ENCODE measurements around the gene VPS52.
A peak's percentile ranks its signal among the peaks of the same experiment; 100 is the strongest.

The VPS52 gene, protein sequence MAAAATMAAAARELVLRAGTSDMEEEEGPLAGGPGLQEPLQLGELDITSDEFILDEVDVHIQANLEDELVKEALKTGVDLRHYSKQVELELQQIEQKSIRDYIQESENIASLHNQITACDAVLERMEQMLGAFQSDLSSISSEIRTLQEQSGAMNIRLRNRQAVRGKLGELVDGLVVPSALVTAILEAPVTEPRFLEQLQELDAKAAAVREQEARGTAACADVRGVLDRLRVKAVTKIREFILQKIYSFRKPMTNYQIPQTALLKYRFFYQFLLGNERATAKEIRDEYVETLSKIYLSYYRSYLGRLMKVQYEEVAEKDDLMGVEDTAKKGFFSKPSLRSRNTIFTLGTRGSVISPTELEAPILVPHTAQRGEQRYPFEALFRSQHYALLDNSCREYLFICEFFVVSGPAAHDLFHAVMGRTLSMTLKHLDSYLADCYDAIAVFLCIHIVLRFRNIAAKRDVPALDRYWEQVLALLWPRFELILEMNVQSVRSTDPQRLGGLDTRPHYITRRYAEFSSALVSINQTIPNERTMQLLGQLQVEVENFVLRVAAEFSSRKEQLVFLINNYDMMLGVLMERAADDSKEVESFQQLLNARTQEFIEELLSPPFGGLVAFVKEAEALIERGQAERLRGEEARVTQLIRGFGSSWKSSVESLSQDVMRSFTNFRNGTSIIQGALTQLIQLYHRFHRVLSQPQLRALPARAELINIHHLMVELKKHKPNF

DNA sequence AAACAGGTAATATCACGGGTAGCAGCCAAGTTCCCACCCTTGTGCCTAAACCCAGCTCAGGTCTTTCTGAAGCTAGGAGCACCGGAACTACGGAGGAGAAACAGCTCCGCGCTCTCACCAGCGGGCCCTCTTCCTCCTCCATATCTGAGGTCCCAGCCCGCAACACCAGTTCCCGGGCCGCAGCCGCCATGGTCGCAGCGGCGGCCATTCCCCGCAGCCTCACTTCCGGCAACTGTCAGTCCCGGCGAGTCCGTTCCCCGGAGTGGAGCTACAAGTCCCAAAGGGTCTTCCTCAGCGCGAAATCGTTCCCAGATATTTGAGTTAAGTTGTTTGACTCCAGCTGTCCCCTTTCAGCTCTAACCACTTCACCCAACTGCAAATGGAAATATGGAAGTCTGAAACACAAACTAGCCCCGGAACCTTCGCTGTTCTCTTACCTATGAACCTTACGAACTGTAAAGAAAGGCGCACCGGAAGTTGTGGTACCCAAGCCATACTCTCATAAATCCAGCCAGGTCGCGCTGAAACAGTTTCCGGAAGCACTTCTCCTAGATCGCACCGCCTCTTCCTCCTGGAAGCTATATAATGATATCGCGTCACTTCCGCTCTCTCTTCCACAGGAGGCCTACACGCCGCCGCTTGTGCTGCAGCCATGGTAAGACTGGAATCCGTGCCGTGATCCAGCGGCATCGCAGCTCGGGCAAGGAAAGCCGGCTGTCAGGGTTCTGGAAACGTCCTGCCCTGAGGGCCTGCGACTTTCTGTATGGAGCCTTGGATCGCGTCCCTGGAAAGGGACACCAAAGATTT, at the start of gene VPS52, which contains the start of gene RPS18:
VPS52 (minus strand) TSS at position 409 of the 807 bp plus-strand sequence; CDS start at position 208, 201 bp downstream.
RPS18 (plus strand) TSS at position 608 of the 807 bp plus-strand sequence; CDS start at position 653, 45 bp downstream.
- no peaks in the 10 kb centered on the region for H3K9me3 Mint-ChIP-seq
- peaks cover 61 to 83% of the 10 kb centered on the region in 2 donors for H3K36me3 Mint-ChIP-seq
- peak; percentile 91 to 93 for ATAC-seq (replicated peaks)
- peak; percentile 90 for DNase-seq
- H3K4me1 Mint-ChIP-seq, result peaks cover 37 to 61% of the 10 kb centered on the region in 2 donors
- H3K4me3 Mint-ChIP-seq, result peak within 1 kb of the TSS; percentile 99
- no peaks in the 10 kb centered on the region for H3K27me3 Mint-ChIP-seq
- H3K27ac Mint-ChIP-seq, result peak within 1 kb of the TSS; percentile 100

DNA sequence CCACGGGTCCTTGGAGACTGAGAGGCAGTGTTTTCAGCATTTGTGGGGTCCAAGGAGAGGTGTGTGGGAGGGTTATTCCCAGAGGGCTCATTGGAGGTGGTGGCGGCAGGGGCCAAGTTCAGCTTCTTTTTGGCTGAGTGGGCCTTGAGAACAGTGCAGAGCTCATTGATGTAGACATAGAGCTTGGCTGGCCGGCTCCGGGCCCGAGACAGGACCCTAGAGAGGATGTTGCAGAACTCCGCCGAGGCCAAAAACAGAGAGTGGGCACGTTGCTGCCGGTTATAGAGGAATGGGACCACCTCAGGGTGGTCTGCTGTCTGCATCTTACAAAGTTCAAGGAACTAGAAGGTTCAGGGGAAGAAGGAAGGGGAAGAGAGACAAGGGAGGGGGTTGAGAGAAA, 49.6 kb upstream of the VPS52 start:
- peak overlapping the region; percentile 90 to 97 for H3K4me3 Mint-ChIP-seq
- H3K9me3 Mint-ChIP-seq, result no peaks in the 10 kb centered on the region
- ATAC-seq (replicated peaks) (no peak), DNase-seq (no peak)
- no peaks in the 10 kb centered on the region for H3K27me3 Mint-ChIP-seq
- peaks cover 46 to 61% of the 10 kb centered on the region in 2 donors for H3K36me3 Mint-ChIP-seq
- H3K27ac Mint-ChIP-seq, result peak overlapping the region; percentile 44
- H3K4me1 Mint-ChIP-seq, result peaks cover 50 to 70% of the 10 kb centered on the region in 2 donors

DNA sequence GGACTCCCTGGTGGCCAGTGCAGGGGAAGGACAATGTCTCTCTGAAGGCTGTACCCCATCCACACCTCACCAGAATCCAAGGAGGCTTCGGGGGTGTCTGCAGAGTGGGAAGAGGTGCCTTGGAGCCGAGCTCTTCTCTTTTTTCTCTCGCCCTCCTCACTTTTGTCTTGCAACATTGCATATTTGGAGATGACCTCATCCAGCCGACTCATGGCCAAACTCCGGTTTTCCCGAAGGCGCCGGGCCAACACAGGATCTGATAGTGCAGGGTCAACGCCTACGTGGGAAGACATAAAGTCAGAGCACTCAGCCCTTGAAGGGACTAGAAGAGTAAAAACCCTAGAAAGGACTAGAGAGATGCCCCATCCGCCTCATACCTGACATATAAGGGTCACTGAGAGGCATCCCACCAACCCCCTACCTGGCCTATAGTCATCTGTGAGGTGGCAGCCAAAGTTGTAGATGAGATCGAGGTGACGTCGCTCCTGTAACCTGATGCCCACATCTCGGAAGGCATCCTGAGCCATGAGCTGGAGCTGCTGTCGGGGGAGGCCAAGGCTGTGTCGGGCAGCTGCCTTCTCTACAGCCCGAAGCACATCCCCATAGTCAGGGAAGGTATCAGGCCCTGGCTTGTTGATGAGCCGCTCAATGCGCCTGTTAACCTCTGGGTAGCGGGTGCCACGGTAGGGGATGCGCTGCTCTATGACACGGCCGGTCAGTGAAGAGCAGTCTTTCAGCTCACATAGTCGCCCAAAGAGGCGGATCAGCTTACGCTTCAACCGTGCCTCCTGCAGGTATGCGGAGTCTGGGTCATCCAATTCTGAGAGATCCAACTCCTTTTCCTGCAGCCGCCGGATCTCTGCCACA, 48.9 kb upstream of the VPS52 start:
- Mint-ChIP-seq H3K9me3 (no peaks in the 10 kb centered on the region), H3K27me3 (no peaks in the 10 kb centered on the region), H3K36me3 (peaks cover 48 to 68% of the 10 kb centered on the region in 2 donors), H3K4me3 (peak overlapping the region; percentile 90 to 97), H3K4me1 (peaks cover 54 to 77% of the 10 kb centered on the region in 2 donors), H3K27ac (peak overlapping the region; percentile 82)
- DNase-seq (no peak), ATAC-seq (replicated peaks) (no peak)

DNA sequence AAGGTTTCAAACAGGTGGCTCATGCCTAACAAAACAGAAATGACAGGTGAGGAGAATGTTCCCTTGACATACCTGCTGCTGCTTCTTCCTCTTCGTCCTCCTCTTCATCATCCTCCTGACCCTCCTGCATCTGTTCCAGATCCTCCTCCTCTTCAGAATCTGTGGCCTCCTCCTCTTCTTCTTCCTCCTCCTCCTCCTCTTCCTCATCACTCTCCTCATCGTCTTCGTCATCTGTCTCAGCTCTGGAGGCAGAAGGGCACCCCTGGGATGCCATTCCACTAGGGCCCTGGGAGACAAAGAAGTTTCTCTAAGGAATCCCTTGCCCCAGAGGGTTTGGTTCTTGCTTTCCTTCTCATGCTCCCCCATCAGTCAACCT, 48.3 kb upstream of the VPS52 start:
- H3K36me3 Mint-ChIP-seq, result peaks cover 52 to 73% of the 10 kb centered on the region in 2 donors
- peak overlapping the region; percentile 82 for H3K27ac Mint-ChIP-seq

DNA sequence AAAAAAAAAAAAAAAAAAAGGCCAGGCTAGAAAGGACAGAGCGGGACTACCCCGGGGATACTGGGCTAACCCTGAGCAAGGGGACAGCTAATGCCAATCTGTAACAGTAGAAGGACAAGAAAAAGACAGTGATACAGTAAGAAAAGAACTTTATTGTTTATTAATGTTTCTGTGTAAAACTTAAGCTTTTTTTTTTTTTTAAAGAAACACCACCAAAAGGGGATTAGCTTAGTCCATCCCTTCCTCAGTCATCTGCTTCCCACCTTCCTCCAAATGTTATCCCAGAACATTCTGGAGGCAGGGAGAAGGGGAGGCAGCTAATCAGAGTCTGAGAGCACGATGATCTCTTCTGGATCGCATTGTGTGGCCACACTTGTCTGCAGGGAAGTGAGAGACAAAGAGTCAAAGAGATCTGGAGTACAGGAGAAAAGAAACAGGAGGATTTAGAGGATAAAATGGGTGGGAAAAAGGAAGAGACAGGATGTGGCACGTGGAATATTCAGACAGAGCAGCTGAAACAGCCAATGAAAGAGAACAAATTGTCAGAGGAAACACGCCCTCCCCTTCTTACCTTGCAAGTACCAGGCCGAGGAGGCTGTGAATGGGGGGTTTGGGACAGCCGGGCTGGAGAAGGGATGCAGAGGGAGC, 46.9 kb upstream of the VPS52 start:
- DNase-seq (no peak), ATAC-seq (replicated peaks) (no peak)
- H3K4me3 Mint-ChIP-seq, result peak overlapping the region; percentile 97 to 98
- no peaks in the 10 kb centered on the region for H3K9me3 Mint-ChIP-seq
- H3K27ac Mint-ChIP-seq, result peak overlapping the region; percentile 99
- H3K4me1 Mint-ChIP-seq, result peaks cover 64 to 83% of the 10 kb centered on the region in 2 donors
- H3K36me3 Mint-ChIP-seq, result peaks cover 56 to 82% of the 10 kb centered on the region in 2 donors
- H3K27me3 Mint-ChIP-seq, result no peaks in the 10 kb centered on the region

More for the DNA sequence above, 48.3 kb upstream of the VPS52 start:
- no peaks in the 10 kb centered on the region for H3K27me3 Mint-ChIP-seq
- peaks cover 61 to 83% of the 10 kb centered on the region in 2 donors for H3K4me1 Mint-ChIP-seq
- no peaks in the 10 kb centered on the region for H3K9me3 Mint-ChIP-seq
- no peak for DNase-seq
- ATAC-seq (replicated peaks), result no peak
- peak overlapping the region; percentile 4 to 97 for H3K4me3 Mint-ChIP-seq

DNA sequence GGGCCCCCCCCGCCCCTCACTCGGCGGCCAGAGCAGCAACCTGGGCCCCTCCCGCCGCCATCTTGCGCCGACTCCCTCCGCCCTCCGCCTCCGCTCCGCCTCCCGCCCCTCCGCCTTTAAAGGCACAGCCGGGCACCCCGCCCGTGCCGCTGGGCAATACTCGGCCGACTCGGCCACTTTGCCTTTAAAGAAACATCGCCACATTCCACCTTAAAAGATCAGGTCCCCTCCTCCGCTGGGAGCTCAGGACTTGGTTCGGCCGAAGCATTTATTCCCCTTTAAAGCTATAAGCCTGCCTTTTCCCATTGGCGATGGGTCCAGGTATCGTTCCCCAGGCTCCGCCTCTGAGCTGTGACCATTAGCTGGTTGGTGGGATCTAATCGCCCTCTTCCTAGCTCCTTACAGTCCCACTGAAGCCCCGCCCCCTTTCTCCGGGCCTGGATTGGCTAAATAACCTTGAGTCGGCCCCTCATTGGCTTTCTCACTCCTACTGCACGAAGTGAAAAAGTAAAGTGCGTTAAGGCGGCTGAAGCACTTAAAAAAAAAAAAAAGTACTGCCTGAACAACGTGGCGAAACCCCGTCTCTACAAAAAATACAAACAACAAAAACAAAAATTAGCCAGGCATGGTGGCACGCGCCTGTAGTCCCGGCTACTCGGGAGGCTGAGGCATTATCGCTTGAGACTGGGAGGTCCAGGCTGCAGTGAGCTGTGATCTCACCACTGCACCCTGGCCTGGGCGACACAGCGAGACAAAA, 46.2 kb upstream of the VPS52 start, which contains the start of gene ZBTB22:
ZBTB22 (minus strand) TSS at position 76 of the 757 bp plus-strand sequence. CDS start 828 bp downstream, outside the sequence.
- H3K27ac Mint-ChIP-seq, result peak within 1 kb of the TSS; percentile 99
- H3K27me3 Mint-ChIP-seq, result no peaks in the 10 kb centered on the region
- H3K4me1 Mint-ChIP-seq, result peaks cover 63 to 81% of the 10 kb centered on the region in 2 donors
- no peaks in the 10 kb centered on the region for H3K9me3 Mint-ChIP-seq
- ATAC-seq (replicated peaks) (peak; percentile 58 to 64), DNase-seq (peak; percentile 92)
- peaks cover 62 to 87% of the 10 kb centered on the region in 2 donors for H3K36me3 Mint-ChIP-seq
- peak within 1 kb of the TSS; percentile 97 to 98 for H3K4me3 Mint-ChIP-seq

DNA sequence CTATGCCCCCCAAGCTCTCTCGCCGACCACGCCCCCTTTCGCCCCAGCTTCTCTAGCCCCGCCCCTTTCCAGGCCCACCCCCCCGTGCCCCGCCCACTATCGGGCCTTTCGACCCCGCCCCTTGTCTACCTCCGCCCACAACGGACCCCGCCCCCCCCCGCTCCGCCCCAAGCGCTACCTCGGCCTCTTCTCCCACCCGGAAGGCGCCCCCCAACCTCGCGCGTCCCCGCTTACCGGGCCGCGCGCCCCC, 45.7 kb upstream of the VPS52 start:
- no peak for DNase-seq

DNA sequence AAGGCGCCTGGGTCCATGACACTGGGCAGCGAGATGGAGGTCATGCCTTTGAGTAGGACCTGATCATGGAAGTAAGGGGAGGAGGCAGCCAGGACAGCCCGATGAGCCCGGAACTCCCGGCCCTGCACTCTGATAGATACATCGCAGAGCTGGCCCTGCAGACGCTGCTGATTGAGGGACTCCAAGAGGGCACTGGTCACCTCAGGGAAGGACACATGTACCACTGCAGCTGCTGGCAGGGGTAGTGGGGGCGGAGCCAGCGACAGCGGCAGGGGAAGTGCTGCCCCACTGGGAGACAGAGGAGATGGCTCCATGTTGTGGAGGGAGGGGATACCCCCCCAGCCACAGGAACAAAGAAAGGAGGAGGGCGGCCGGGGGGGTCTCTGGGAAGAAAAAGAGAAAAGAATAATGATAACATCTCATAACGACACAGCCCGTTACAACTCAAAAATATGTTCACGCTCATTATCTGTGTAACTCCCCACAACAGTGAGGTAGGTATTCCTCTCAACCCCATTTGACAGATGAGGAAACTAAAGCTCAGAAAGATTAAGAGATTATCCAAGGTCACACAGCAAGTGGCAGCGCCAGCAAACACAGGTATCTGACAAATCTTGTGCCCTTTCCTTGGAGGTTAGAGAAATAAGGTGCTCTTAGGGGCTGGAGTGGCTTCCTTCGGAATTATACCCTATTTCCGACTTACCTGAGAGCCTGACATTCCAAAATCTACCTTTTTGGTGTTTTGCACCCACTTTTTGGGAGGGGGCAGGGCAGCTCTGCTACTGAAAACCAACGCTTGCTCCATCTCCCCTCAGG, 45.1 kb upstream of the VPS52 start:
- DNase-seq, result no peak
- no peaks in the 10 kb centered on the region for H3K9me3 Mint-ChIP-seq
- peak overlapping the region; percentile 97 to 98 for H3K4me3 Mint-ChIP-seq
- no peaks in the 10 kb centered on the region for H3K27me3 Mint-ChIP-seq
- peak overlapping the region; percentile 83 for H3K27ac Mint-ChIP-seq
- H3K4me1 Mint-ChIP-seq, result peaks cover 57 to 85% of the 10 kb centered on the region in 2 donors
- peaks cover 62 to 87% of the 10 kb centered on the region in 2 donors for H3K36me3 Mint-ChIP-seq
- ATAC-seq (replicated peaks), result no peak

More for the DNA sequence above, 45.7 kb upstream of the VPS52 start:
- Mint-ChIP-seq H3K4me3 (peak overlapping the region; percentile 97 to 98), H3K9me3 (no peaks in the 10 kb centered on the region), H3K27me3 (no peaks in the 10 kb centered on the region), H3K36me3 (peaks cover 63 to 87% of the 10 kb centered on the region in 2 donors), H3K27ac (peak overlapping the region; percentile 83), H3K4me1 (peaks cover 61 to 86% of the 10 kb centered on the region in 2 donors)
- no peak for ATAC-seq (replicated peaks)

DNA sequence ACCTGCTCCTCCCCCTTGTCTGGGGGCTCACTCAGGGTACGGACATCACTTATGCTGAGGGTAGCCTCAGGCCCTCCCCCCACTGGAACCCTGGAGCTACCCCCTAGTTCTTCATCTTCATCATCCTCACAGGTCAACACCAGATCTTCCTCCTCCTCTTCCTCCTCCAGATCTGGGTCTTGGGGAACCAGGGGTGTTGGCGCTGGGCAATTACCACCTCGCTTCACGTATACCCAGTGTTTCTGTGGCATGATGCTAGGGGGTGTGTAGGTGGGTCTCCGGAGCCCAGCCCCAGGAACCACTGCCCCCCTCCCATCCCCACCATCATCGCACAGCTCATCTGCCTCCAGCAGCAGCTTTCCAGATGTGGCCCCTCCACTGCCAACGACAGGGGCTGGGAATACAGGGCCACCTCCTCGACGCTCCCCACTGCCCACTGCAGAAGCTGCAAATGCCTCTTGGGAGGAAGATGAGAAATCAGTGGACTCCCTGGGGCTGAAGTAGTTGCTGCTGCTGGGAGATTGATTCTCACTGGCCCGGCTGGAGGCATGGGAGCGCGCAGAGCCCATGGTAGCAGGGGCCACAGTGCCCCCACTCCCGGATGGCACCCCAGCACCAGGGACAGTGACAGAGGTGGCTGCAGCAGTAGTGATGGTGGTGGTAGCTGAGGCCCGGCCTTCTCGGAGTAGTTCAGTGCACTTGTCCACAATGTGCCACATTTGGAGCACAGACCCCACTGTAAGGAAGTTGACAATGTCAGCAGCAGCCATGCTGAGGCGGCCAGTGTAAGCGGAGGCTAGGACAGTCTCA, 44.3 kb upstream of the VPS52 start:
- DNase-seq, result no peak
- Mint-ChIP-seq H3K4me3 (peak overlapping the region; percentile 97), H3K27ac (peak overlapping the region; percentile 82), H3K27me3 (no peaks in the 10 kb centered on the region), H3K36me3 (peaks cover 60 to 85% of the 10 kb centered on the region in 2 donors), H3K4me1 (peaks cover 56 to 82% of the 10 kb centered on the region in 2 donors), H3K9me3 (no peaks in the 10 kb centered on the region)
- no peak for ATAC-seq (replicated peaks)

DNA sequence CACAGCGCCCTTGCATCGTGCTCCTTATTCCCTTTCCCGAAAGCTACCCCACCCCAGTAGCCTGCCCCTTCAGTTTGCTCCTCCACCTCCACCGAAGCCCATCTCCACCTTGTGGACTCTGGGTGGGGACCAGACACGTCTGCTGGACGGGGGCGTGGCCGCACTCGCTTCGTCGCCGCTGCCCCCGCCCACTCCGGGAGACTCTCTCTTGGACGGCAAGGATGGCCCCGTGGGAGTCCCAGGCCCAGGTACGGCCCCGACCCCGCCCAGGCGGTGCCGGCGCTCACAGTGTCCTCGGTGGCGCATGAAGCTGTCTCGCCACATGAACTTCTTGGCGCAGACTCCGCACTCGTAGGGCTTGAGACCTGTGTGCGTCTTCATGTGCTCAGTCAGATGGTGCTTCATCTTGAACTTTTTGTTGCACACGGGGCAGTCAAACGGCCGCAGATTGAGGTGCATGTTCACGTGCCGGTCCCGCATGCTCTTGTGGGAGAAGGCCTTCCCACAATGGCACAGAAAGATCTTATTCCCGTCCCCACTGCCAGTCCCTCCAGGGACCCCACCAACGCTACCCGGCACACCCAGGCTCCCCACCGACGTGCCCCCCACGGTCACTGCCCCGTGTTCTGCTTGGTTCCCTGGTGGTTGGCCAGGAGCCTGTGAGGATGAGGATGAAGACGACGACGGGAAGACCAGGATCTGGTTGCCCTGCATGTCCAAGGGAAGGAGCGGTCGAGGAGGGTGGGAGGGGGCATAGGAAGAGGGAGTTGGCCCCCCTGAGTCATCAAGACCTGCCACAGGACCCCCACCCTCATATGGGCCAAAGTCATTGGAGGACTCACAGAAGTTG, 43.5 kb upstream of the VPS52 start:
- H3K4me3 Mint-ChIP-seq, result peak overlapping the region; percentile 97
- ATAC-seq (replicated peaks), result no peak
- peak overlapping the region; percentile 100 for H3K27ac Mint-ChIP-seq
- peak; percentile 32 for DNase-seq
- peaks cover 55 to 81% of the 10 kb centered on the region in 2 donors for H3K36me3 Mint-ChIP-seq
- no peaks in the 10 kb centered on the region for H3K27me3 Mint-ChIP-seq
- peaks cover 52 to 78% of the 10 kb centered on the region in 2 donors for H3K4me1 Mint-ChIP-seq
- no peaks in the 10 kb centered on the region for H3K9me3 Mint-ChIP-seq

All from stimulated activated naive B cell treated with anti-CD40 and anti-IgM and Interleukin-4, amounts not matched to agents 10 μg/mL and 1 μg/mL and 100 μg/mL, for 72 hours (primary cell).